Endodermal cell (in vitro differentiated cells): Measurements from ENCODE around the gene JAZF1. TPM values are rescaled to one million over a fixed set of nuclear protein-coding genes. Genes with fewer than 3 reads are reported as not detected.

Experiments
- DNase-seq: peaks from one replicate; pipeline ENCODE4 v3.0.0-alpha.2; 2017
- H3K27ac ChIP-seq: 2 replicates; pipeline ENCODE4 v1.5.1; 2013; ENCODE audit warnings: mild to moderate bottlenecking, low read depth, low read length, moderate library complexity
- H3K27me3 ChIP-seq: 2 replicates; pipeline ENCODE4 v1.6.1; 2013; ENCODE audit warnings: mild to moderate bottlenecking, low read length, moderate library complexity; ENCODE audit not compliant: insufficient read depth, control insufficient read depth, poor library complexity, severe bottlenecking
- H3K36me3 ChIP-seq: 2 replicates; pipeline ENCODE4 v1.7.0; 2013; ENCODE audit warnings: mild to moderate bottlenecking, low read length, moderate library complexity; ENCODE audit not compliant: control insufficient read depth, insufficient read depth
- H3K4me1 ChIP-seq: one replicate; pipeline ENCODE4 v1.7.0; 2013; ENCODE audit warnings: low read length; ENCODE audit not compliant: control insufficient read depth, insufficient read depth
- H3K4me3 ChIP-seq: 2 replicates; pipeline ENCODE4 v1.5.1; 2013; ENCODE audit warnings: mild to moderate bottlenecking, low read length, moderate library complexity
- H3K9ac ChIP-seq: 2 replicates; pipeline ENCODE4 v1.6.1; 2013; ENCODE audit warnings: mild to moderate bottlenecking, low read length, moderate library complexity; ENCODE audit not compliant: poor library complexity, severe bottlenecking; ENCODE audit errors: extremely low read depth
- H3K9me3 ChIP-seq: 2 replicates; pipeline ENCODE4 v1.6.1; 2013; ENCODE audit warnings: mild to moderate bottlenecking, low read length, moderate library complexity; ENCODE audit not compliant: control insufficient read depth
- H3K27ac Mint-ChIP-seq: 2 replicates; pipeline ENCODE4 v1.8.0; 2020; ENCODE audit warnings: mixed read lengths
- H3K27me3 Mint-ChIP-seq: 2 replicates; pipeline ENCODE4 v1.8.0; 2021; ENCODE audit warnings: mild to moderate bottlenecking, mixed read lengths; ENCODE audit not compliant: insufficient read depth
- H3K36me3 Mint-ChIP-seq: 2 replicates; pipeline ENCODE4 v1.8.0; 2020; ENCODE audit warnings: low read depth, mixed read lengths
- H3K4me1 Mint-ChIP-seq: 2 replicates; pipeline ENCODE4 v1.8.0; 2020; ENCODE audit warnings: mixed read lengths
- H3K4me3 Mint-ChIP-seq: 2 replicates; pipeline ENCODE4 v1.8.0; 2020; ENCODE audit warnings: mild to moderate bottlenecking, moderate library complexity, mixed read lengths
- H3K9me3 Mint-ChIP-seq: 2 replicates; pipeline ENCODE4 v1.8.0; 2020; ENCODE audit warnings: mild to moderate bottlenecking, mixed read lengths
- WGBS, 2 experiments: methylation state at CpG; one replicate each; pipeline versions ENCODE4 v1.1.5 to v1.1.7; 2013; ENCODE audit warnings: missing lambda C conversion rate in 2 of 2, mixed read lengths in 1 of 2; ENCODE audit not compliant: insufficient coverage in 1 of 2, insufficient read length in 1 of 2; 5-methylcytosine and 5-hydroxymethylcytosine counted together
- total RNA-seq, 2 donors: library from RNA; stranded (reverse); fragmentation: NEBNext Ultra II Directional in 1 of 2; extraction: Animal tissue kit (Norgen Biotek cat#: 25700) in 1 of 2; gene quantifications; 2 replicates in 1 of 2; 3 replicates in 1 of 2; pipeline ENCODE4 v1.2.1, GENCODE V29; 2021
- TF ChIP-seq, protein P1 (sequence below): fragments of 200-600 bp; sonication (generic); conservative IDR thresholded peaks from 2 replicates; pipeline ENCODE4 v1.5.0; 2021; ENCODE audit warnings: antibody characterized with exemption, mild to moderate bottlenecking

JAZF1 gene
- total RNA-seq, 2 donors from 2014 or later: 18.3 to 33.6 TPM

DNA sequence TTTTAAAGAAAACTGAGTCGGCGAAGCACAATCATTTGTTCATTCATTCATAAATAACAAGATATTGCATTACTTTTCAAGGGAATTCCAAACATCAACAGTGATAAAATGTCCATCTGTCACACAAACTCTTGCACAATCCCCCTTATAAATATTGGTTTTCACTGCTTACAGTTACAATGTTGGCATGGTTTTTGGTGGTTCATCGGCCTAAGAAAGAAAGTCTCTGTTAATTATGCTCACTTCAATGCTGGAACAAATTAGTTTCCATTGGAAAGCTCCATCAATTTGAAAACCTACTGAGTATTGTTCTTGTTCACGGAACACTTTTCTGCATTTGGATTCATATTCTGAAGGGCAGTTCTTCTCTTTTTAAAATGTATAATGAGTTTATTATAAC is 188.5 kb downstream of the JAZF1 start:
- Histone ChIP-seq H3K36me3 (no peaks in the 10 kb centered on the region), H3K9ac (no peak overlapping the region), H3K4me3 (no peak overlapping the region), H3K9me3 (peaks cover 5% of the 10 kb centered on the region), H3K27me3 (no peaks in the 10 kb centered on the region), H3K4me1 (no peaks in the 10 kb centered on the region), H3K27ac (no peak overlapping the region)
- Mint-ChIP-seq H3K36me3 (peaks cover 30% of the 10 kb centered on the region), H3K27ac (no peak overlapping the region), H3K4me3 (no peak overlapping the region), H3K9me3 (peaks cover 23% of the 10 kb centered on the region), H3K4me1 (peaks cover 10% of the 10 kb centered on the region), H3K27me3 (no peaks in the 10 kb centered on the region)
- TF ChIP-seq, protein P1, sequence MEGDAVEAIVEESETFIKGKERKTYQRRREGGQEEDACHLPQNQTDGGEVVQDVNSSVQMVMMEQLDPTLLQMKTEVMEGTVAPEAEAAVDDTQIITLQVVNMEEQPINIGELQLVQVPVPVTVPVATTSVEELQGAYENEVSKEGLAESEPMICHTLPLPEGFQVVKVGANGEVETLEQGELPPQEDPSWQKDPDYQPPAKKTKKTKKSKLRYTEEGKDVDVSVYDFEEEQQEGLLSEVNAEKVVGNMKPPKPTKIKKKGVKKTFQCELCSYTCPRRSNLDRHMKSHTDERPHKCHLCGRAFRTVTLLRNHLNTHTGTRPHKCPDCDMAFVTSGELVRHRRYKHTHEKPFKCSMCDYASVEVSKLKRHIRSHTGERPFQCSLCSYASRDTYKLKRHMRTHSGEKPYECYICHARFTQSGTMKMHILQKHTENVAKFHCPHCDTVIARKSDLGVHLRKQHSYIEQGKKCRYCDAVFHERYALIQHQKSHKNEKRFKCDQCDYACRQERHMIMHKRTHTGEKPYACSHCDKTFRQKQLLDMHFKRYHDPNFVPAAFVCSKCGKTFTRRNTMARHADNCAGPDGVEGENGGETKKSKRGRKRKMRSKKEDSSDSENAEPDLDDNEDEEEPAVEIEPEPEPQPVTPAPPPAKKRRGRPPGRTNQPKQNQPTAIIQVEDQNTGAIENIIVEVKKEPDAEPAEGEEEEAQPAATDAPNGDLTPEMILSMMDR: no peak
- 89 to 96% methylated on average over 3 to 4 of the region's 4 CpGs for WGBS, 2 experiments
- DNase-seq: no peak

DNA sequence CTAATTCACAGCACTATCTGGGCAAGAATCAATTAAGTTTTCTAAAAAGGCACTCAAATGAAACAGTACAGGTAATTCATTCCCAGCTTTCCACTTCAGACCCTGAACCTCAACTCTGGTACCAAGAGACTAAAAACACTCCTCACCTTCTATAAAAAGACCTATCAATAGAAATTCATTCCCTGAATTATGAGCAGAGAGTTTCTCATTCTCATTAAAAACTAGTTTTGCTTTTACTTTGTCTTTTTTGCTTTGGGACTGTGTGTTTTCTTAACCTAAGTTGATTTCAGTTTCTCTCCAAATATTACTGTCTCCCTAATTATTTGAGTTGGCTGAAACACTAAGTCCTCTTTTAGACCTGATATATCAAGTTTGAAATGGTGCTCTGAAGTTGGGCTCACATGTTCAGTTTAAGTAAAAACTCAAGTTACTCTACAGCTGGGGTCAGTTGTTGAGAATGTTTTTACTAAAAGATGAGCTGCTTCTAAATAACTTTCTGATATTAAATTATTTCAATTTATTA is 189.5 kb downstream of the JAZF1 start:
- H3K4me1 ChIP-seq: no peaks in the 10 kb centered on the region
- H3K9ac ChIP-seq: no peak overlapping the region
- no peak overlapping the region for H3K4me3 Mint-ChIP-seq
- no peak overlapping the region for H3K27ac Mint-ChIP-seq
- no peak overlapping the region for H3K4me3 ChIP-seq
- TF ChIP-seq, protein P1: no peak
- H3K36me3 Mint-ChIP-seq: peaks cover 37% of the 10 kb centered on the region
- H3K27me3 ChIP-seq: no peaks in the 10 kb centered on the region
- H3K27ac ChIP-seq: no peak overlapping the region
- H3K36me3 ChIP-seq: no peaks in the 10 kb centered on the region
- H3K4me1 Mint-ChIP-seq: peaks cover 5% of the 10 kb centered on the region
- peaks cover 31% of the 10 kb centered on the region for H3K9me3 Mint-ChIP-seq
- no peaks in the 10 kb centered on the region for H3K27me3 Mint-ChIP-seq
- DNase-seq: no peak
- peaks cover 5% of the 10 kb centered on the region for H3K9me3 ChIP-seq

DNA sequence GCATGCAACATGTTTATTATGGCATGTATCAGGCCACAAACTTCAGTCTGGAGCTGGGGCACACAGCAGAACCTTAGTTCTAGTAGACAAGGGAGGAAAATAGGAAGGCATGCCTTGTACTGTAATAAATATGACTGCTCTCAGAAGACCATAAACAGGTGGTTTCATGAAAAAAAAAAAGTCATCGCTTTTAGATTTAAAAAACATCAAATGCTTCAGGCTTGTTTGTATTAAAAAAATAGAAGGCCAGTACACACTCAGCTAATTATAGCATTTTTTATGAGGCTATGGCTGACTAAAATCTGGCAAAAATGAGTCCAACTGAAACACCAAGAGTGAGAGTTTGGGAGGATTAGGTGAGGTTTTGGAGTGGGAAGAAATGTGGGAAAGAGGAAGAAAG is 204.1 kb downstream of the JAZF1 start:
- peaks cover 11% of the 10 kb centered on the region for H3K9me3 ChIP-seq
- H3K9me3 Mint-ChIP-seq: peaks cover 8% of the 10 kb centered on the region
- no peak overlapping the region for H3K27ac ChIP-seq
- H3K27me3 Mint-ChIP-seq: no peaks in the 10 kb centered on the region
- H3K4me1 ChIP-seq: no peaks in the 10 kb centered on the region
- no peak overlapping the region for H3K4me3 Mint-ChIP-seq
- DNase-seq: no peak
- no peaks in the 10 kb centered on the region for H3K4me1 Mint-ChIP-seq
- no peak overlapping the region for H3K9ac ChIP-seq
- WGBS, 2 experiments: 80 to 100% methylated on average over 1 of the region's 1 CpG
- H3K27me3 ChIP-seq: no peaks in the 10 kb centered on the region
- H3K27ac Mint-ChIP-seq: no peak overlapping the region
- TF ChIP-seq, protein P1: no peak
- H3K36me3 Mint-ChIP-seq: peaks cover 15% of the 10 kb centered on the region
- peaks cover 3% of the 10 kb centered on the region for H3K36me3 ChIP-seq
- no peak overlapping the region for H3K4me3 ChIP-seq
